OCI-M1 (cell line): ENCODE results near the gene STOML2.

Experiments
- DNase-seq: peaks from one replicate; lab custom pipeline; 2025; lab: John Stamatoyannopoulos, UW

The STOML2 gene

GRCh38 chr9:35072461-35073278, 30.3 kb downstream of the STOML2 start, which contains the start of gene VCP:
VCP (minus strand) TSS chr9:35072625; CDS start chr9:35072353, 272 bp downstream.
- peak; percentile 99 for DNase-seq

GRCh38 chr9:35071814-35072460, 31.0 kb downstream of the STOML2 start:
- peak; percentile 93 for DNase-seq

GRCh38 chr9:35070823-35071813, 31.8 kb downstream of the STOML2 start:
- no peak for DNase-seq

- no peak for DNase-seq
Measured at GRCh38 chr9:35069020-35069419, 33.9 kb downstream of the STOML2 start.

GRCh38 chr9:35067056-35067455, 35.9 kb downstream of the STOML2 start:
- no peak for DNase-seq

- DNase-seq = no peak
Measured at GRCh38 chr9:35060548-35061207, 42.3 kb downstream of the STOML2 start.

GRCh38 chr9:35059438-35059837, 43.5 kb downstream of the STOML2 start:
- no peak for DNase-seq

- DNase-seq = no peak
Measured at GRCh38 chr9:35057271-35057620, 45.7 kb downstream of the STOML2 start.

GRCh38 chr9:35056571-35057270, 46.2 kb downstream of the STOML2 start:
- DNase-seq = no peak

- no peak for DNase-seq
Measured at GRCh38 chr9:35054871-35055644, 47.9 kb downstream of the STOML2 start.

GRCh38 chr9:35054185-35054835, 48.6 kb downstream of the STOML2 start:
- DNase-seq = no peak

- peak; percentile 71 for DNase-seq
Measured at GRCh38 chr9:35051069-35051967, 51.6 kb downstream of the STOML2 start.
